Cortex of kidney (tissue), 1 donor: ENCODE results near the gene BAIAP2.

Experiments used
- DNase-seq: peaks from one replicate; lab custom pipeline; 2025; lab: John Stamatoyannopoulos, UW

BAIAP2 gene

DNA sequence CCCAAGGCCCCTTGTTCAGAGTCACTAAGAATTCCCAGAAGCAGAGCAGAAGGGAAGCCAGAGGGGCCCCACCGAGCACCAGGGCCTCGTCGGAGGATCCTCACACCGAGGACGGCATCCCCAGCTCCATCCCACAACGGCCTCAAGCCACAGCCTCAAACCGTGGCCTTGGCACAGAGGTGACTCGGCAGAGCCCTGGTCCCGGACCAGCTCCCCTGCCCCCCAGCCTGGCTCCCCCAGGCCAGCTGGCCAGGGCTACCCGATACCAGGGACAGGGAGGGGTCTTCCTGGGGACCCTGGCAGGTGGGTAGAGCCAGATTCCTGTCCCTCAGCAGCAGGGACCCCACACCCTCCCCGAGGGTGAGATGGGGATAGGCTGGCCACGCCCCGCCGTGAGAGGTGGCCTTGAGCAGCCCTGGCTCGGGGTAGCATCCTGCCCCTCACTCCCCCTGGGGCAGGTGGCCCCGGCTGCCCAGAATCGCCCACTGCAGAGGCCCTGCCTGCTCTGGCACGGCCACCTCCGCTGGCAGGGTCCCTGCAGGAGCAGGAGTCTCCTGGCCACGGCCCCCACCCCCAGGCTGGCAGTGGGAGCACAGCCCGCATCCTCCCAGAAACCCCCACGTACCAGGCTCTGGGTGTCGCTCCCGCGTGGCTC is 124.8 kb downstream of the BAIAP2 start:
- DNase-seq = no peak

DNA sequence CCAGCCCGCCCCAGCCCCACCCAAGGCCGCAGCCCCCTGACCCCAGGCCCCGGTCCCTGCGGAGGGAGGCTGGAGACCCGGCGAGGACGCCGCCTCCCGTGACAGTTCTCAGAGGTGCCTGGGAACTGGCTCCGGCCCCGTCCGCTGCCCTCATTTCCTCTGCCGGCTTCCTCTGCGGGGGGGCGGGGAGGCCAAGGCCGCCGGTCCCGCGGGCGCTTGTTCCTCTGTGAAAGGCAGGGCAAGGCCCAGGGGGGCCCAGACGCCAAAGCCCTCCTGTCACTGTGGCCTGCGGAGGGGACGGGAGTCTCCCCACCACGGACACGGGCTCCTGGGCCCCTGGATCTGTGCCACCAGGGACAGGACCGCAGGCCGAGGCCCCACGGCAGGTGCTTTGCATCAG is 125.4 kb downstream of the BAIAP2 start:
- DNase-seq = no peak

DNA sequence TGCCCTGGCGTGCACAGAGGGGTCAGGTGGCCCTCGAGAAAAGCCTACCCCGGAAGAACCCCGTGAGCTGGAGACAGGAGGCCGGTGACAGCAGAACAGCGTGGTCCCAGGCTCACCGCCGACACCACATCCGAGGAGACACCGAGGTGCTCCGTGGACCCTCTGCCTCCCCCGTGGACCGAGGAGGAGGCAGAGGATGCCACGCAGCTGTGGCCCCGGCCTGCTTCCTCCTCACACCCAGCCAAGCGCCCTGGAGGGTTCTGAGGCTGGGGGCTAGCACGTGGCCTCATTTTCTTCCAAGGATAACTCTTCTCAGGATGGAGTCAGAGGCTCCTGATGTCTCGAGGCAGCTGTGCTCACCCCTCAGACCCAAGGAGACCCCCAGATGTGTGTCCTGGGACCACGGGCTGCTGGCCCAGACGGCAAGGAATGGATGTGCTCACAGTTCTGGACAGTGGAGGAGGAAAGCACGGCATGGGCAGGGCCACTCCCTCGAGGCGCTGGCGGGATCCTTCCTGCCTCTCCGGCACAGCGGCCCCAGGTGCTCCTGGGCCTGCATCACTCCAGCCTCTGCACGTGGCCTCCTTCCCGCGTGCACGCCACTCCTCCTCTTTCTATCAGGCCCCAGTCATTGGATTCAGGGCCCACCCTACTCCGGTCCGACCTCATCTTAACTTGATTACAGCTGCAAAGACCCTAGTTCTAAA is 125.9 kb downstream of the BAIAP2 start:
- DNase-seq = no peak

DNA sequence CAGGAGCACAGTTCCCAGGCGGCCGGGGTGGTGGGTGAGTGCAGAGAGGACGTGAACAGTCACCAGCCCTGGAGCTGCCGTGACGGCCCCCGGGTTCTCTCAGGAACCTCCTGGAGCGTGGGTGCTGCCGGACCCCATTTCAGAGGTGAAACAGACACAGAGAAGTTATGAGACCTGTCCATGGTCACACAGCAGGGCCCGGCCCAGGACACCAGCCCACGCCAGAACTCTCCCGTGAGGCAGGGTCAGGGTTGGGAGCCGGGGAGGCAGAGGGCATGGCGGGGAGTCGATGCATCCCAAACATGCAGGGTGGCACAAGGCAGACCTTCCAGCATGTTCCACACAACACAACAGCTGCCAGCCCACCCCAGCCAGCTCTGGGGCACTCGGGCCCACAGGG is 126.6 kb downstream of the BAIAP2 start:
- DNase-seq = no peak

DNA sequence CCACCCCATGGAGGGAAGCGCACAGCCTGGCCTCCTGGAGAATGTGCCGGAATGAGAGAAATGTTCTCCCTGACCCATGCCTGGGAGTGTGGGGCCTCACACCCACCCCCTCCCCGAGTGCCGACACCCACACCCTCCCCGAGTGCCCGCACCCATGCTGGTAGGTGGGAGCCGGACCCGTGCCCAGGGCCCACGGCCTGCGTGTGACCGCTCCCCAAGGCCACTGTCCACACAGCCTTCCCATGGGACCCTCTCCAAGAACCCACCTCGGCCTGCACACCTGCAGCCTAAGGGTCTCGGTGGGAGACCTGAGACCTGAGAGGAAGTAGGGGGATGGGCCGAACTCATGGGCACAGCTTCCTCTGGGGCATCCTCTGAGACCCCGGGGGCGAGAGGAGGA is 127.0 kb downstream of the BAIAP2 start:
- DNase-seq = no peak

DNA sequence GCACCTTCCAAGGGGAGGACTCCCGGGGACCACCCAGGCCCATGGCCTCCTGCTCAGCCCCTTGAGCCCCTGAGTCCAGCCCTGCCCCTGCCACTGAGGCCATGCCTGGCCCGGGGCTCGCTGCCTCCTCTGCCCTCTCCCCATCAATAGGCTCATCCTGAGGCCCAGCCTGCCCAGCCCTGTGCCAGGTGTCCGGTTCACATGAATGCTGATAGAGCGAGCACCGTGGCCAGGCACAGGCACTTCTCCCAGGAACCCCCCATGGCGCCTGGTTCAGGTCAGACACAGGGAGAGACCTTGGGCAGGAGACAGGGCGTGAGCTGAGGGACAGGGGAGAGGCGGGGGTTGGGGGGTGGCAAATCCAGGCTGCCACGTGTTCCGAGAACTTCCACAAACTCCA is 127.5 kb downstream of the BAIAP2 start:
- no peak for DNase-seq

DNA sequence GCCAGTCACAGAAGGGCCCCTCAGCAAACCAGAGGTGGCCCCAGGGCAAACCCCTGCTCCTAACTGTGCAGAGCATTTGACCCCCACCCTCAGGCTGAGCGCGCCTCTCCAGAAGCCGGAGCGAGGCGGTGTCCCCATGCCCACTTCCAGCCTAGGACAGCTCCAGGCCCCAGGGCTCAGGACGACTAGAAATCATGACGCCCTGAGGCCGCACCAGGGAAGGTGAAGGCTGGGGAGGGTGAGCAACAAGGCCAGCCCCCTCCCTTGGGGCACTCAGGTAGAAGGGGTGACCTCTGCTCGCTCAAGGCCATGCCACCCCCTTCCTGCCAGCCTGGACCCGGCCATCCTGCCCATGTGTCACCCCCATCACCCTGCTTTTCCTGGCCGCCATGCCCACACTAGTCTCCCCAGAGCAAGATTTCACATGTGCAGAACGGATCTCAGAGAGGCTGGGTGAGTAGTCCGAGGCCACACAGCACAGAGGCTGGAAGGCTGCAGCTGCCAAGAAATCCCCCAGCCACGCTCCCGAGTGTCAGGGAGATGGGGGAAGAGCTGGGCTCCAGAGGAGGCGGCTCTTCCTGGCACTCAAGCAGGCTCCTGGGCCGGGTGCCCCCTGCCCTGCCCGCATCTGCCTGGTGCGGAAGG is 128.2 kb downstream of the BAIAP2 start:
- DNase-seq = no peak

DNA sequence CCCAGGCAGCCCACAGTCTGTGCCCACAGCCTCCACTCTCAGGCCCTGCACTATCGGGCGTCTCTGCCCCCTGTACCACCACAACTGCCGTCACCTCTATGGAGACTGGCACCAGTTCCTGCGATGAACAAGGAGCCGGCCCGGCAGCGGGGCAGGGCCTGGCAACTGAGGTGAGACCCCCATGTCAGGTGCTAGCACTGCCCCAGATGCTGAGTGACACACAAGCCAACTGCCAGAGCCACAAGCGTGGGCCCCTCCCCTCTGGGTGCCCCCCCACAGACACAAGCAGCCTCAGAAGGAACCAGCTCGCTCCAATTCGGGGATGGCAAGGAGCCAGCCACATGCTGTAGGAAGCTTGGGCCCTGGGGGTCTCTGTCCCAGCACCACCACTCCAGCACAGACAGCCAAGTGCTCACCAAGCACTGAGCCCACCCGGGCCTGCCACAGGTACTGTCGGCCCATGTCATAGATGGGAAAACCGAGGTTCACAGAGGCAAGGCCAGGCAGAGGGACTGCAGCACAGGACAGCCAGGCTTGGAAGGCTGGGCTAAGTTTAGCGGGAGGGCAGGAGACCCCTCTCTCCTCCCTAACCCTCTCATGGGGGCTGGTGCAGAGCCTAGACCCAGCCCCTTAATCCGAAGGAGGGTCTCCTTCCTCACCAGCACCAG is 128.9 kb downstream of the BAIAP2 start:
- DNase-seq = no peak

DNA sequence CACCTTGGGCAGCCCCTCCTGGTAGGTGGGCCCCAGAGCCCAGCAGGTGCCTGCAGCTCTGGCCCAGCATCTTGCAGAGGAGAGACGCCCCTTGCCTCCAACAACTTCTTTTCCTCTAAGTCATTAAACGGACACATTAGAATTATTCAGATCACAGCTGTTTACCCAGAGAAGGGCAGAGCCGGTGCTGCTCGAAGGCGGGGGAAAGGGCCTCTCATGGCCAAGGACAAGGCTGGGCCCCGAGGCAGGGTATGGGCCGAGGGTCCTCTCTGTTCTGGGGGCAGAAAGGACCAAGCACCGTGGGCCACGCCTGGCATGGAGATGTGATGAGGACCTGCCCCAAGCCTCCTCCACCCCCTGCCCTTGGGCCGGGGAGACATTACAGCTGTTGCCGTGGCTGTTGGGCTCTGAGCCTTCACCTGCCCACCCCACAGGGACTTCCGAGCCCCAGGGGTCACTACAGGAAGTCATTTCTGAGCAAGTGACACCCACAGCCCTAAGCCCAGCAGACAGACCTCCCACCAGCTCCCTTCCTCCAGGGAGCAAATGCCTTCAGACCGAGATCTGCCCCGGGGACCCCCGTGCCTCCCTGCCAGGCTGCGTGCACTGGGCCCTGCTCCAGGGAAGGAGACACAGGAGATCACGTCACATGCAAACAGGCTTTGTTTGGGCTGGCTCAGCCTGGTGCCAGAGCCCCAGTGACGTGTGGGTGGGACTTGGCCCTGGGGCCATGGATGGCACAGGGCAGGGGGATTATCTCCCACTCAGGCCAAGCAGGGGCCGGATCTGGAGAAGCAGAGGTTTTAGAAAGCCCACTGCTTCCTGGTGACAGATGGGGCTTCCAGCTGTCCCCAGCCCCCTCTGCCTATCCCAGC is 129.7 kb downstream of the BAIAP2 start:
- DNase-seq = no peak

DNA sequence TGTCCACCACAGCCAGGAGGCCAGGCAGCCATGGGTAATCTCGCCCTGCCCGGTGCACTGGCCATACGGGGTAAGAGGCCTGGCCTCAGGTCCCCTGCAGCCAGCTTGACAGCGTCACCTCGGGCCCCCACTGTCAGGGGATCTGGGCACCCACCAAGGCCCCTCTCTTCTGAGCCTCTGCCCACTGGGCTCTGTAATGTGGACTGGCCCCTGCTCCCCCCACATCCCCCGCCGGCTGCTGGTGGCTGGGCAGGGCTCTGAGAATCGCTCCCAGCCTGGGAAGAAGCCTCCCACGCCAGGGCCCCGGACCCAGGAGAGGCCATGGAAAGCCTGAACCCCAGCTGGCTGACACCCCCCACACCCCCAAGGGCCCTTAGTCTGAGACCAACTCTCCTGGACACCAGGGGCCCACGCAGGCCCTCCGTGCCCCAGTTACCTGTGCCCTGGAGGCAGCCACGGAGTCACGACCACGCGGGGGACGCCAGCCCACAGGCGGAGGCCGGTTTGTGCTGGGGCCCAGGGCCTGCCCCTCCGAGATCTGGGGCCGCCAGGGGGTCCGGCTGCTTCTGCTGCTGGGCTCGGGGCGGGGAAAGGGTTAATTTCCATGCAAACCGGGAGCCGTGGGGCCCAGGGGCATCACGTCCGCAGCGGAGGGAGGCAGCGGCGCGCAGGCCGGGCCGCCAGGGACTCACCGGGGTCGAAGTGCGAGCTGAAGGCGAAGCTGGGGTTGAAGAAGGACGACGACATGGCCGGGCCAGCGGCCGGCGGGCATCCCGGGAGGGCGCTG is 130.5 kb downstream of the BAIAP2 start, which contains the start of gene PVALEF:
TSS of gene PVALEF (plus strand) at position 262 of the 787 bp plus-strand sequence. CDS start 15,720 bp downstream, outside the sequence.
- DNase-seq = no peak

DNA sequence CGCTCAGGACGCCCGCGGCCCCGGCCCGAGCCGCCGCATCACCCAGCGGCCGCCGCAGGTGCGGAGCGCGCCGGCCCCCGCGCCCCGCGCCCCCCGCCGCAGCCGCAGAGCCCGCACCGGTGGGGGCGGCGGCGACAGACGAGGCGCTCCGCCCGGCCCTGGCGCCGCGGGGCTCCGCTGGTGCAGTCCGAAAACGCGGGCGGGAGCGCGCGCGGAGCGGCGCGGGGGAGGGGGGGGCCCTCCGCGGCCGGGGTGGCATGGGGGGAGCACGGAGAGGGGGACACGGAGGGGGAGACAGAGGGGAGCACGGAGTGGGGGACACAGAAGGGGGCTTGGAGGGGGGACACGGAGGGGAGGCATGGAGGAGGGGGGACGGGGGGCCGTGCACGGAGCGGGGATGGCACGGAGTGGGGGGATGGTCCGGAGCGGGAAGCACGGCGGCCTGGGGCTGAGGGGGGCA is 131.1 kb downstream of the BAIAP2 start, which contains the start of gene AATK:
TSS of gene AATK (minus strand) at position 189 of the 460 bp plus-strand sequence. CDS start 229 bp downstream, outside the sequence.
- no peak for DNase-seq
